Ovary (tissue), 3 donors: ENCODE results near the gene SAMD8.

Source experiments
- CTCF ChIP-seq, 3 donors: fragments of 450-650 bp in 2 of 3; fragments of 200-600 bp in 1 of 3; IDR thresholded peaks; one replicate each; pipeline versions ENCODE4 v1.5.1 to v1.8.0; 2016 to 2022; ENCODE audit warnings: antibody characterized with exemption in 3 of 3, mild to moderate bottlenecking in 1 of 3
- EP300 ChIP-seq: sonication (generic); formaldehyde crosslinking; IDR thresholded peaks from one replicate; pipeline ENCODE4 v1.6.1; 2017; ENCODE audit warnings: antibody characterized with exemption
- POLR2A ChIP-seq: fragments of 450-650 bp; IDR thresholded peaks from one replicate; pipeline ENCODE4 v1.6.1; 2017; ENCODE audit warnings: antibody characterized with exemption, mild to moderate bottlenecking, moderate library complexity
- donor health status: DM: no; HTN: no; CAD: no.

- TF ChIP-seq CTCF (IDR thresholded peaks at IDR 0.05) (no peak), EP300 (no peak), POLR2A (no peak)
These were observed 108.8 kb downstream of the SAMD8 start for GRCh38 chr10:75220274-75220673.
